ENCODE measurements around the gene EQTN. TPM values are rescaled to one million over a fixed set of nuclear protein-coding genes. Genes with fewer than 3 reads are reported as not detected.

The EQTN gene
- total RNA-seq, 1 experiment from 2014 or later, result 0.81 TPM

- TF ChIP-seq, protein P1, sequence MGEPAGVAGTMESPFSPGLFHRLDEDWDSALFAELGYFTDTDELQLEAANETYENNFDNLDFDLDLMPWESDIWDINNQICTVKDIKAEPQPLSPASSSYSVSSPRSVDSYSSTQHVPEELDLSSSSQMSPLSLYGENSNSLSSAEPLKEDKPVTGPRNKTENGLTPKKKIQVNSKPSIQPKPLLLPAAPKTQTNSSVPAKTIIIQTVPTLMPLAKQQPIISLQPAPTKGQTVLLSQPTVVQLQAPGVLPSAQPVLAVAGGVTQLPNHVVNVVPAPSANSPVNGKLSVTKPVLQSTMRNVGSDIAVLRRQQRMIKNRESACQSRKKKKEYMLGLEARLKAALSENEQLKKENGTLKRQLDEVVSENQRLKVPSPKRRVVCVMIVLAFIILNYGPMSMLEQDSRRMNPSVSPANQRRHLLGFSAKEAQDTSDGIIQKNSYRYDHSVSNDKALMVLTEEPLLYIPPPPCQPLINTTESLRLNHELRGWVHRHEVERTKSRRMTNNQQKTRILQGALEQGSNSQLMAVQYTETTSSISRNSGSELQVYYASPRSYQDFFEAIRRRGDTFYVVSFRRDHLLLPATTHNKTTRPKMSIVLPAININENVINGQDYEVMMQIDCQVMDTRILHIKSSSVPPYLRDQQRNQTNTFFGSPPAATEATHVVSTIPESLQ (CRISPR knock-in tag; IDR thresholded peaks at IDR 0.05), result no peak
- no peak for TF ChIP-seq NR1H2 (CRISPR knock-in tag; IDR thresholded peaks at IDR 0.05)
These were observed 40.3 kb upstream of the EQTN start (continued) for GRCh38 chr9:27337236-27337635.

DNA sequence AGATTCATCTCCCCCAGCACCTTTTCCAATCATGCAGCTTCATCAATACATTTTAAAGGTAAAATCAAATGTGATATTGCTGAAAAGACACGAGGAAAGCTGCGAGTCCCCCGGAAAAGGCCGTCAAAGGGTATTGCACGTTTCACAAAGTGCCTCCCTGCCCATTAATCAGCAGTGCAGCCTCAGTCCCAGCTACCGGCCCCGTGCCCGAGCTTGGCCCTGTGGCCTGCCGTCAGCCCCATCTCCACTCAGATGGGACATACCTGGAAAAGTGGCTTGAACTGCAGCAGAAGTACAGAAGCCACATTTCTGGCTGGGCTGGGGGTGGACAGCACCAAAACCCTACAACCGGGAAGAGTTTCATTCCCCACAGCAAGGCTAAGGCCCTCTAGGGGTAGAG is 39.9 kb upstream of the EQTN start:
- DNase-seq (ENCODE audit: low spot score) (no peak), ATAC-seq (no peak)
- Mint-ChIP-seq H3K36me3 (peaks cover 5% of the 10 kb centered on the region), H3K27me3 (ENCODE audit: low read depth) (peaks cover 2% of the 10 kb centered on the region), H3K9me3 (peaks cover 5% of the 10 kb centered on the region), H3K4me3 (no peak overlapping the region), H3K27ac (no peak overlapping the region), H3K4me1 (peaks cover 68% of the 10 kb centered on the region)
- TF ChIP-seq ZNF317 (CRISPR knock-in tag; IDR thresholded peaks at IDR 0.05; ENCODE audit: borderline replicate concordance, low read depth) (no peak), ZNF416 (CRISPR knock-in tag; IDR thresholded peaks at IDR 0.05) (no peak), HMGA2 (CRISPR knock-in tag; IDR thresholded peaks at IDR 0.05) (no peak), ZNF121 (CRISPR knock-in tag; IDR thresholded peaks at IDR 0.05) (no peak), TEAD1 (CRISPR knock-in tag; IDR thresholded peaks at IDR 0.05) (no peak), CDX4 (CRISPR knock-in tag; IDR thresholded peaks at IDR 0.05; ENCODE audit: borderline replicate concordance) (no peak), CBFB (CRISPR knock-in tag; IDR thresholded peaks at IDR 0.05; ENCODE audit: low read depth) (no peak)
- TF ChIP-seq, protein P2, sequence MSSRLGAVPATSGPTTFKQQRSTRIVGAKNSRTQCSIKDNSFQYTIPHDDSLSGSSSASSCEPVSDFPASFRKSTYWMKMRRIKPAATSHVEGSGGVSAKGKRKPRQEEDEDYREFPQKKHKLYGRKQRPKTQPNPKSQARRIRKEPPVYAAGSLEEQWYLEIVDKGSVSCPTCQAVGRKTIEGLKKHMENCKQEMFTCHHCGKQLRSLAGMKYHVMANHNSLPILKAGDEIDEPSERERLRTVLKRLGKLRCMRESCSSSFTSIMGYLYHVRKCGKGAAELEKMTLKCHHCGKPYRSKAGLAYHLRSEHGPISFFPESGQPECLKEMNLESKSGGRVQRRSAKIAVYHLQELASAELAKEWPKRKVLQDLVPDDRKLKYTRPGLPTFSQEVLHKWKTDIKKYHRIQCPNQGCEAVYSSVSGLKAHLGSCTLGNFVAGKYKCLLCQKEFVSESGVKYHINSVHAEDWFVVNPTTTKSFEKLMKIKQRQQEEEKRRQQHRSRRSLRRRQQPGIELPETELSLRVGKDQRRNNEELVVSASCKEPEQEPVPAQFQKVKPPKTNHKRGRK (CRISPR knock-in tag; IDR thresholded peaks at IDR 0.05; ENCODE audit: borderline replicate concordance), result no peak
- TF ChIP-seq, protein P3, sequence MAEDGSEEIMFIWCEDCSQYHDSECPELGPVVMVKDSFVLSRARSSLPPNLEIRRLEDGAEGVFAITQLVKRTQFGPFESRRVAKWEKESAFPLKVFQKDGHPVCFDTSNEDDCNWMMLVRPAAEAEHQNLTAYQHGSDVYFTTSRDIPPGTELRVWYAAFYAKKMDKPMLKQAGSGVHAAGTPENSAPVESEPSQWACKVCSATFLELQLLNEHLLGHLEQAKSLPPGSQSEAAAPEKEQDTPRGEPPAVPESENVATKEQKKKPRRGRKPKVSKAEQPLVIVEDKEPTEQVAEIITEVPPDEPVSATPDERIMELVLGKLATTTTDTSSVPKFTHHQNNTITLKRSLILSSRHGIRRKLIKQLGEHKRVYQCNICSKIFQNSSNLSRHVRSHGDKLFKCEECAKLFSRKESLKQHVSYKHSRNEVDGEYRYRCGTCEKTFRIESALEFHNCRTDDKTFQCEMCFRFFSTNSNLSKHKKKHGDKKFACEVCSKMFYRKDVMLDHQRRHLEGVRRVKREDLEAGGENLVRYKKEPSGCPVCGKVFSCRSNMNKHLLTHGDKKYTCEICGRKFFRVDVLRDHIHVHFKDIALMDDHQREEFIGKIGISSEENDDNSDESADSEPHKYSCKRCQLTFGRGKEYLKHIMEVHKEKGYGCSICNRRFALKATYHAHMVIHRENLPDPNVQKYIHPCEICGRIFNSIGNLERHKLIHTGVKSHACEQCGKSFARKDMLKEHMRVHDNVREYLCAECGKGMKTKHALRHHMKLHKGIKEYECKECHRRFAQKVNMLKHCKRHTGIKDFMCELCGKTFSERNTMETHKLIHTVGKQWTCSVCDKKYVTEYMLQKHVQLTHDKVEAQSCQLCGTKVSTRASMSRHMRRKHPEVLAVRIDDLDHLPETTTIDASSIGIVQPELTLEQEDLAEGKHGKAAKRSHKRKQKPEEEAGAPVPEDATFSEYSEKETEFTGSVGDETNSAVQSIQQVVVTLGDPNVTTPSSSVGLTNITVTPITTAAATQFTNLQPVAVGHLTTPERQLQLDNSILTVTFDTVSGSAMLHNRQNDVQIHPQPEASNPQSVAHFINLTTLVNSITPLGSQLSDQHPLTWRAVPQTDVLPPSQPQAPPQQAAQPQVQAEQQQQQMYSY (CRISPR knock-in tag; IDR thresholded peaks at IDR 0.05), result no peak
- CTCF ChIA-PET, result interaction anchor here (1.0 kb wide), 1 partner anchor 199 kb away, joined by 3 read pairs; no protein-coding TSS in a partner anchor
- POLR2A ChIA-PET, result no interaction called here

- DNase-seq (ENCODE audit: low spot score), result no peak
- 0 out of 2 replicates have a peak overlapping the region, but pooled peaks have one; percentile 3 for H3K27ac Mint-ChIP-seq
- H3K4me1 Mint-ChIP-seq, result peaks cover 62% of the 10 kb centered on the region
- ChIA-PET POLR2A (no interaction called here), CTCF (interaction anchor here (1.0 kb wide), 1 partner anchor 200 kb away, joined by 3 read pairs; no protein-coding TSS in a partner anchor)
- ATAC-seq, result no peak
- H3K36me3 Mint-ChIP-seq, result no peaks in the 10 kb centered on the region
- no peak overlapping the region for H3K4me3 Mint-ChIP-seq
- TF ChIP-seq NR3C1 (CRISPR knock-in tag; conservative IDR thresholded peaks at IDR 0.05; ENCODE audit: low read depth) (no peak), ZNF425 (CRISPR knock-in tag; conservative IDR thresholded peaks at IDR 0.05) (no peak), MAX (CRISPR knock-in tag; IDR thresholded peaks at IDR 0.05) (no peak), NFYB (CRISPR knock-in tag; conservative IDR thresholded peaks at IDR 0.05; ENCODE audit: low read depth) (no peak), OVOL2 (CRISPR knock-in tag; IDR thresholded peaks at IDR 0.05; ENCODE audit: borderline replicate concordance) (no peak), GRHL2 (CRISPR knock-in tag; IDR thresholded peaks at IDR 0.05; ENCODE audit: insufficient replicate concordance, severe bottlenecking) (no peak), HMGXB4 (CRISPR knock-in tag; IDR thresholded peaks at IDR 0.05) (no peak), ZNF416 (CRISPR knock-in tag; IDR thresholded peaks at IDR 0.05) (no peak), ESRRA (CRISPR knock-in tag; IDR thresholded peaks at IDR 0.05; ENCODE audit: borderline replicate concordance) (no peak), ZNF317 (CRISPR knock-in tag; IDR thresholded peaks at IDR 0.05; ENCODE audit: borderline replicate concordance, low read depth) (no peak)
- TF ChIP-seq, protein P4, sequence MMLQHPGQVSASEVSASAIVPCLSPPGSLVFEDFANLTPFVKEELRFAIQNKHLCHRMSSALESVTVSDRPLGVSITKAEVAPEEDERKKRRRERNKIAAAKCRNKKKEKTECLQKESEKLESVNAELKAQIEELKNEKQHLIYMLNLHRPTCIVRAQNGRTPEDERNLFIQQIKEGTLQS (CRISPR knock-in tag; conservative IDR thresholded peaks at IDR 0.05), result no peak
- H3K9me3 Mint-ChIP-seq, result no peaks in the 10 kb centered on the region
- H3K27me3 Mint-ChIP-seq (ENCODE audit: low read depth), result no peaks in the 10 kb centered on the region
These were observed 39.2 kb upstream of the EQTN start for GRCh38 chr9:27336126-27336525.
